GM12891 (cell line): Measurements from ENCODE around the gene LHFPL4.

Experiments used
- POLR2AphosphoS5 ChIP-seq: IDR thresholded peaks from 2 replicates; pipeline ENCODE4 v1.6.1; 2011; ENCODE audit warnings: low read depth, low read length, control low read depth
- SPI1 ChIP-seq: IDR thresholded peaks from 2 replicates; pipeline ENCODE4 v1.6.1; 2011; ENCODE audit warnings: low read depth, low read length, control low read depth

GRCh38 chr3:9480265-9480664 lies 73.4 kb downstream of the LHFPL4 start:
- no peak for TF ChIP-seq SPI1
- TF ChIP-seq POLR2AphosphoS5 = no peak
